ENCODE measurements around the gene STAT2. TPM values are rescaled to one million over a fixed set of nuclear protein-coding genes. Genes with fewer than 3 reads are reported as not detected.

Gene STAT2
- total and polyA plus RNA-seq, 9 of the 15 experiments (the other 6 are each of a cell fraction or from before 2014, with no cell fraction given), result 15.5 to 46.9 (median 40.1) TPM

DNA sequence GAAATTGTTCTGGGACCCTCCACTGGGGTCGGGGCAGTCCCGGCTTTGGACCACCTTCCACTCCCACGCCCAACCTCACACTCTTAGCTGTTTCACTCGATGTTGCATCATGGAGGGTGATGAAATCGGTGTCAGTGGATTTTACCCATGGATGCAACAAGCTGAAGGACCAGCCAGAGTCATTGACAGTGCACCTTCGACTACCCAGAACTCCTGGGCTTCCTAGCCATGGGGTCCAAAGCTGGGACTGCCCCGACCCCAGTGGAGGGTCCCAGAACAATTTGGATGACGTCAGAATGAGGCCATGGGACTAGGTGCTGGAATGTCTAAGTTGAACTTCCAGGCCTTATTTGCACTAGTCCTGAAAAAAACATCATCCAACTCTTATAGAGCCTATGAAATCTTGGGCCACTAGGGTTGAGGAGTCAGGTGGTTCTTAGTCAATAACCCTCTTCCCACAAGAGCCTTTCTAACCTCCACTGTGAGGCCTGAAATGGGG is 22.1 kb downstream of the STAT2 start (continued):
- TF ChIP-seq, protein P1, sequence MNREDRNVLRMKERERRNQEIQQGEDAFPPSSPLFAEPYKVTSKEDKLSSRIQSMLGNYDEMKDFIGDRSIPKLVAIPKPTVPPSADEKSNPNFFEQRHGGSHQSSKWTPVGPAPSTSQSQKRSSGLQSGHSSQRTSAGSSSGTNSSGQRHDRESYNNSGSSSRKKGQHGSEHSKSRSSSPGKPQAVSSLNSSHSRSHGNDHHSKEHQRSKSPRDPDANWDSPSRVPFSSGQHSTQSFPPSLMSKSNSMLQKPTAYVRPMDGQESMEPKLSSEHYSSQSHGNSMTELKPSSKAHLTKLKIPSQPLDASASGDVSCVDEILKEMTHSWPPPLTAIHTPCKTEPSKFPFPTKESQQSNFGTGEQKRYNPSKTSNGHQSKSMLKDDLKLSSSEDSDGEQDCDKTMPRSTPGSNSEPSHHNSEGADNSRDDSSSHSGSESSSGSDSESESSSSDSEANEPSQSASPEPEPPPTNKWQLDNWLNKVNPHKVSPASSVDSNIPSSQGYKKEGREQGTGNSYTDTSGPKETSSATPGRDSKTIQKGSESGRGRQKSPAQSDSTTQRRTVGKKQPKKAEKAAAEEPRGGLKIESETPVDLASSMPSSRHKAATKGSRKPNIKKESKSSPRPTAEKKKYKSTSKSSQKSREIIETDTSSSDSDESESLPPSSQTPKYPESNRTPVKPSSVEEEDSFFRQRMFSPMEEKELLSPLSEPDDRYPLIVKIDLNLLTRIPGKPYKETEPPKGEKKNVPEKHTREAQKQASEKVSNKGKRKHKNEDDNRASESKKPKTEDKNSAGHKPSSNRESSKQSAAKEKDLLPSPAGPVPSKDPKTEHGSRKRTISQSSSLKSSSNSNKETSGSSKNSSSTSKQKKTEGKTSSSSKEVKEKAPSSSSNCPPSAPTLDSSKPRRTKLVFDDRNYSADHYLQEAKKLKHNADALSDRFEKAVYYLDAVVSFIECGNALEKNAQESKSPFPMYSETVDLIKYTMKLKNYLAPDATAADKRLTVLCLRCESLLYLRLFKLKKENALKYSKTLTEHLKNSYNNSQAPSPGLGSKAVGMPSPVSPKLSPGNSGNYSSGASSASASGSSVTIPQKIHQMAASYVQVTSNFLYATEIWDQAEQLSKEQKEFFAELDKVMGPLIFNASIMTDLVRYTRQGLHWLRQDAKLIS (CRISPR knock-in tag; IDR thresholded peaks at IDR 0.05), result 0 out of 2 replicates have a peak, but pooled peaks have one; percentile 48
- no peak for TF ChIP-seq ZNF133 (CRISPR knock-in tag; IDR thresholded peaks at IDR 0.05)
- no peak for TF ChIP-seq U2AF2 (optimal IDR thresholded peaks at IDR 0.05; ENCODE audit: low read depth, low read length)
- no peak for TF ChIP-seq ILF3 (IDR thresholded peaks at IDR 0.05; ENCODE audit: borderline replicate concordance)
- TF ChIP-seq, protein P2, sequence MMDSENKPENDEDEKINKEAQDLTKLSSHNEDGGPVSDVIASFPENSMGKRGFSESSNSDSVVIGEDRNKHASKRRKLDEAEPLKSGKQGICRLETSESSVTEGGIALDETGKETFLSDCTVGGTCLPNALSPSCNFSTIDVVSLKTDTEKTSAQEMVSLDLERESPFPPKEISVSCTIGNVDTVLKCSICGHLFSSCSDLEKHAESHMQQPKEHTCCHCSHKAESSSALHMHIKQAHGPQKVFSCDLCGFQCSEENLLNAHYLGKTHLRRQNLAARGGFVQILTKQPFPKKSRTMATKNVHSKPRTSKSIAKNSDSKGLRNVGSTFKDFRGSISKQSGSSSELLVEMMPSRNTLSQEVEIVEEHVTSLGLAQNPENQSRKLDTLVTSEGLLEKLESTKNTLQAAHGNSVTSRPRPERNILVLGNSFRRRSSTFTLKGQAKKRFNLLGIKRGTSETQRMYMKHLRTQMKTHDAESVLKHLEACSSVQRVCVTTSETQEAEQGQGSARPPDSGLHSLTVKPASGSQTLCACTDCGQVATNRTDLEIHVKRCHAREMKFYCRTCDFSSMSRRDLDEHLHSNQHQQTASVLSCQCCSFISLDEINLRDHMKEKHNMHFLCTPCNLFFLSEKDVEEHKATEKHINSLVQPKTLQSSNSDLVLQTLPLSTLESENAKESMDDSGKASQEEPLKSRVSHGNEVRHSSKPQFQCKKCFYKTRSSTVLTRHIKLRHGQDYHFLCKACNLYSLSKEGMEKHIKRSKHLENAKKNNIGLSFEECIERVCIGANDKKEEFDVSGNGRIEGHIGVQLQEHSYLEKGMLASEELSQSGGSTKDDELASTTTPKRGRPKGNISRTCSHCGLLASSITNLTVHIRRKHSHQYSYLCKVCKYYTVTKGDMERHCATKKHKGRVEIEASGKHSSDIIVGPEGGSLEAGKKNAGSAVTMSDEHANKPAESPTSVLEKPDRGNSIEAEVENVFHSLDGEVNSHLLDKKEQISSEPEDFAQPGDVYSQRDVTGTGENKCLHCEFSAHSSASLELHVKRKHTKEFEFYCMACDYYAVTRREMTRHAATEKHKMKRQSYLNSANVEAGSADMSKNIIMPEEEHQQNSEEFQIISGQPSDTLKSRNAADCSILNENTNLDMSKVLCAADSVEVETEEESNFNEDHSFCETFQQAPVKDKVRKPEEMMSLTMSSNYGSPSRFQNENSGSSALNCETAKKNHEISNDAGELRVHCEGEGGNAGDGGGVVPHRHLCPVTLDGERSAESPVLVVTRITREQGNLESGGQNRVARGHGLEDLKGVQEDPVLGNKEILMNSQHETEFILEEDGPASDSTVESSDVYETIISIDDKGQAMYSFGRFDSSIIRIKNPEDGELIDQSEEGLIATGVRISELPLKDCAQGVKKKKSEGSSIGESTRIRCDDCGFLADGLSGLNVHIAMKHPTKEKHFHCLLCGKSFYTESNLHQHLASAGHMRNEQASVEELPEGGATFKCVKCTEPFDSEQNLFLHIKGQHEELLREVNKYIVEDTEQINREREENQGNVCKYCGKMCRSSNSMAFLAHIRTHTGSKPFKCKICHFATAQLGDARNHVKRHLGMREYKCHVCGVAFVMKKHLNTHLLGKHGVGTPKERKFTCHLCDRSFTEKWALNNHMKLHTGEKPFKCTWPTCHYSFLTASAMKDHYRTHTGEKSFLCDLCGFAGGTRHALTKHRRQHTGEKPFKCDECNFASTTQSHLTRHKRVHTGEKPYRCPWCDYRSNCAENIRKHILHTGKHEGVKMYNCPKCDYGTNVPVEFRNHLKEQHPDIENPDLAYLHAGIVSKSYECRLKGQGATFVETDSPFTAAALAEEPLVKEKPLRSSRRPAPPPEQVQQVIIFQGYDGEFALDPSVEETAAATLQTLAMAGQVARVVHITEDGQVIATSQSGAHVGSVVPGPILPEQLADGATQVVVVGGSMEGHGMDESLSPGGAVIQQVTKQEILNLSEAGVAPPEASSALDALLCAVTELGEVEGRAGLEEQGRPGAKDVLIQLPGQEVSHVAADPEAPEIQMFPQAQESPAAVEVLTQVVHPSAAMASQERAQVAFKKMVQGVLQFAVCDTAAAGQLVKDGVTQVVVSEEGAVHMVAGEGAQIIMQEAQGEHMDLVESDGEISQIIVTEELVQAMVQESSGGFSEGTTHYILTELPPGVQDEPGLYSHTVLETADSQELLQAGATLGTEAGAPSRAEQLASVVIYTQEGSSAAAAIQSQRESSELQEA (IDR thresholded peaks at IDR 0.05; ENCODE audit: low read depth), result no peak
- no peak for TF ChIP-seq NCOA2 (IDR thresholded peaks at IDR 0.05; ENCODE audit: partially characterized antibody in 2 of 2)
- TF ChIP-seq ESRRB (CRISPR knock-in tag; IDR thresholded peaks at IDR 0.05; ENCODE audit: borderline replicate concordance), result no peak
- no peak for TF ChIP-seq MCM2 (IDR thresholded peaks at IDR 0.05; ENCODE audit: low read depth)
- 0 out of 4 replicates have a peak, but pooled peaks of 1 of the 2 experiments have one; percentile 8 for TF ChIP-seq RAD21 (CRISPR knock-in tag; conservative IDR thresholded peaks at IDR 0.05 in 1 of 2, IDR thresholded peaks at IDR 0.05 in 1 of 2)
- TF ChIP-seq TCFL5 (CRISPR knock-in tag; conservative IDR thresholded peaks at IDR 0.05), result no peak
- TF ChIP-seq RBM17 (IDR thresholded peaks at IDR 0.05; ENCODE audit: borderline replicate concordance, low read depth, low read length), result no peak
- no peak for TF ChIP-seq STAT5A (IDR thresholded peaks at IDR 0.05; ENCODE audit: borderline replicate concordance, low read length)
- TF ChIP-seq KLF16 (IDR thresholded peaks at IDR 0.05), result no peak
- no peak for TF ChIP-seq SIX5 (IDR thresholded peaks at IDR 0.05; ENCODE audit: borderline replicate concordance in 1 of 2, insufficient read depth in 1 of 2, low read depth in 1 of 2, low read length in 2 of 2)
- peak; percentile 49; the same call in 1 of the 2 replicates for TF ChIP-seq ZNF79 (CRISPR knock-in tag; IDR thresholded peaks at IDR 0.05; ENCODE audit: low read depth)

Data from K562 (cell line).